ENCODE results near the gene NECTIN3. TPM values are rescaled to one million over a fixed set of nuclear protein-coding genes. Genes with fewer than 3 reads are reported as not detected.

NECTIN3 gene
- total RNA-seq, 1 experiment from 2014 or later, result 83.4 TPM

DNA sequence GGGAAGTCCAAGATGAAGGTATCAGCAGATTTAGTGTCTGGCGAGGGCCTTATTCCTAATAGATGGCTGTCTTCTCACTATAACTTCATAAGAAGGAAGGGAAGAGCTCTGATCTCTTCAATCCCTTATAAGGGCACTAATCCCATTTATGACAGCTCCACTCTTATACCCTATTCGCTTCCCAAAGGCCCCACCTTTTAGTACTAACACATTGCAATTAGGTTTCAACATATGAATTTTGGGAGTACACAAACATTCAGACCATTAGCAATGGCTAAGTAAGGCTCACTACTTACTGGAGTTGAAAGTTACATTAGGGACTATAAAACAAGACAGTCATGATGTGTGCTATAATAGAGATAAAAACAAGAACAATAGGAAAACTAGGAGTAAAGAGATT lies 118.9 kb downstream of the NECTIN3 start:
- H3K9me3 ChIP-seq (replicated peaks), result no peaks in the 10 kb centered on the region
- peaks cover 40% of the 10 kb centered on the region for H3K36me3 ChIP-seq
- H3K27ac ChIP-seq, result no peak overlapping the region
- H3K27me3 ChIP-seq (replicated peaks), result no peaks in the 10 kb centered on the region
- DNase-seq (ENCODE audit: low read depth in 1 of 2, low spot score in 2 of 2), result no peak
- H3K4me3 ChIP-seq, result no peak overlapping the region
- H3K4me1 ChIP-seq (replicated peaks), result no peaks in the 10 kb centered on the region

DNA sequence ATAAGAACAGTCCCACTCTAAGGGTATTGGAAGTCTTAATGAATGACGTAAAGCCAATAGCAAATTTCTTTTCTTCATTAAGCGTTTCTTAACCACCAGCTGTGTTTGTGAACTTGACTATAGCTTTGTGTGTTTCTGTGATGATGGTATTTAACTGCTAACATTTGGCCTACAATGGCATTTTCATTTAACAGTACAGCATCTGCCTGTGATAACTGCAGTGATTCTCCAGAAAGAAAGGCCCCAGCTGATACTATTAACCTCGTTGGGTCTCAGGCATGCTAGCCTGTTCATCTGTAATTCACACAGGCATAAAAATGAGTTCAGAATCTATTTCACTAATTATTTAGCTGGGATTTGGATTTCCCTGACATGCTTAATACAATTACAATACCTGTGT lies 121.9 kb downstream of the NECTIN3 start:
- Histone ChIP-seq H3K4me3 (no peak overlapping the region), H3K27me3 (replicated peaks) (no peaks in the 10 kb centered on the region), H3K27ac (no peak overlapping the region), H3K9me3 (replicated peaks) (no peaks in the 10 kb centered on the region), H3K4me1 (replicated peaks) (no peaks in the 10 kb centered on the region), H3K36me3 (peaks cover 50% of the 10 kb centered on the region)
- no peak for DNase-seq (ENCODE audit: low read depth in 1 of 2, low spot score in 2 of 2)

DNA sequence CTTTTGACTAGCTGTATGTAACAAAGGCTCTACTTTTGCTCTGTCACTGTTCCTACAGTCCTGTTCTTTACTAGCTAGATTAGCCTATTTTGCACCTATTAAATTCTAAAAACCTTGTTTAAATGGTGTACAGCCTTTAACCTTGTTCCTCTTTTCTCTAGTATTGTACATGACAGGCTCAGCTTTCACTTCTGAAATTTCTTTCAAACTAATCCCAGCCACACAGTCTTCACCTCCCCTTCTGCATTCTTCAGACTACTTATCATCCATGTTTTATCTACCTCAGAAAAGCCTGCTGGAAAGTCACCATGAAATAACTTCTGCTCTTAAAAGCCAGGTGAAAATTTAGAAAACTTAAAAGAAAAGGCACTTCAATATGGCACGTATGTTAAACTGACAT lies 122.4 kb downstream of the NECTIN3 start:
- DNase-seq (ENCODE audit: low read depth in 1 of 2, low spot score in 2 of 2), result no peak
- no peak overlapping the region for H3K4me3 ChIP-seq
- H3K4me1 ChIP-seq (replicated peaks), result no peaks in the 10 kb centered on the region
- no peaks in the 10 kb centered on the region for H3K9me3 ChIP-seq (replicated peaks)
- peaks cover 47% of the 10 kb centered on the region for H3K36me3 ChIP-seq
- no peaks in the 10 kb centered on the region for H3K27me3 ChIP-seq (replicated peaks)
- no peak overlapping the region for H3K27ac ChIP-seq

DNA sequence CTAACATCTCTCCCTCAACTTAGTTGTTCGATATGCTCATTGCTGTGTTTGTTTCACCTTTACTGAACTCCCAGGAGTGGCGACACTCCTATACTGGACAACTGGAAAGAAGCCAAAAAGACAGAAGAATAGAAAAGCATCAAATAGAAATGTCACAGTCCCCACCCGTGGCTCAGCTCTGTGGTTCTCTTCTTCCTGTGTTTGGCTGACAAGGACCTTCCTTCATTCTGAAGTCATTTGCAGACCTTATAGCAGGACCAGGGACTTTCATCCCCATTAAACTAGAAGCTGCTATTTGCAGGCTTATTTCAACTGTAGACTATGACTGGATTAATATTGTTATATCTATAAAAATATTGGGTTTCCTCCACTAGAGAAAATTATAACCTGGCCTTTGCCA lies 125.9 kb downstream of the NECTIN3 start:
- Histone ChIP-seq H3K27me3 (replicated peaks) (no peaks in the 10 kb centered on the region), H3K4me1 (replicated peaks) (no peaks in the 10 kb centered on the region), H3K36me3 (peaks cover 29% of the 10 kb centered on the region), H3K9me3 (replicated peaks) (no peaks in the 10 kb centered on the region), H3K4me3 (no peak overlapping the region), H3K27ac (no peak overlapping the region)
- DNase-seq (ENCODE audit: low read depth in 1 of 2, low spot score in 2 of 2), result no peak

DNA sequence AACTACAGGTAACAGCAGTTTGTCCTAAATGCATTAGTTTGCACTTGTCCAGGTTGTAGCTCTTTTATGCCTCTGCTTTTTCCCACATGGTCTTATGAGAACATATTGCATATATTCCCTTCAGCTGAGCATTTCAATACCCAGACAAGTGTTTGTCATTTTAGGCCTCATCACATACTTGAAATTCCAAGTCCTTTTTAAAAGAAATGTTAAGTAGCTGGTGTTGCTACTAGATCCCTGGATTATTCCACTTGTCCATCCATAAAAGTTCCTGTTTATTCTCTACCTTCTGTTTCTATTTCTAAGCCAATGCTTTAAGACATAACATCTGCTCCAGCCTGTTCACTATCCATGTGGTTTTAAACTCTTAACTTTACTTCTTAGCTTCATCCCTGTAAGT lies 128.4 kb downstream of the NECTIN3 start:
- DNase-seq (ENCODE audit: low read depth in 1 of 2, low spot score in 2 of 2), result no peak
- Histone ChIP-seq H3K27ac (no peak overlapping the region), H3K4me1 (replicated peaks) (no peaks in the 10 kb centered on the region)

DNA sequence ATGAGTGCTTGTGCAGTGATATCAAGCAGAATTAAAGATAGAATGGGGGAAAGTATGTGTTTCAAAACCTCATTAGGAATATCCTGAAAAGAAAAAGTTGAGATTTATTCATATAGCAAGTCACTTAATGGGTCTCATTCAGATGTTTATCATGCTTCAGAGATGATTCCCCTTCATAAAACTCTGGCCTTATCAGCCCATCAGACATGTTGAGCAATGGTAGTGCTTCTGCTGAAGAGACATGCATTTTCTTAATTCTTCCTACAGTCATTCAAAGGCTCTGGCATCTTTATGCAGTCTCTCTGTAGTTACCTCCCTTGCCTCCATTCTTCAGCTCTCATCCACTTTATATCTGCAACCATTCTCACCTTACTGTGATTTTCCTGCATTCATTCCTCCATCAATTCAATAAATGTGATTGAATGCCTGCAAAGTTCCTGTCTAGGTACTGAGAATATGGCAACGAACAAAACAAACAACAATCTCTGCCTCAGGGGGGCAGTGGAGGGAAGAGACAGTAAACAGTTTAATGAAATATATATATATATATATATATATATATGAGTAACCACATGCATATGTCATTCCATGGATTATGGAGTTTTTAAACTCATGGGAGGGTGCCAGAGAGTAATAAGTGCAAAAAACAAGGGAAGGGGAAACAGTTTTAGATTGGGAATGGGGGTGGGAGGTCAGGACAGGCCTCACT lies 138.5 kb downstream of the NECTIN3 start:
- Histone ChIP-seq H3K4me1 (replicated peaks) (no peaks in the 10 kb centered on the region), H3K27me3 (replicated peaks) (no peaks in the 10 kb centered on the region), H3K27ac (no peak overlapping the region), H3K4me3 (no peak overlapping the region), H3K9me3 (replicated peaks) (no peaks in the 10 kb centered on the region), H3K36me3 (no peaks in the 10 kb centered on the region)
- DNase-seq (ENCODE audit: low read depth in 1 of 2, low spot score in 2 of 2), result no peak

More for the DNA sequence above, 128.4 kb downstream of the NECTIN3 start:
- Histone ChIP-seq H3K4me3 (no peak overlapping the region), H3K9me3 (replicated peaks) (no peaks in the 10 kb centered on the region), H3K27me3 (replicated peaks) (no peaks in the 10 kb centered on the region), H3K36me3 (peaks cover 14% of the 10 kb centered on the region)

DNA sequence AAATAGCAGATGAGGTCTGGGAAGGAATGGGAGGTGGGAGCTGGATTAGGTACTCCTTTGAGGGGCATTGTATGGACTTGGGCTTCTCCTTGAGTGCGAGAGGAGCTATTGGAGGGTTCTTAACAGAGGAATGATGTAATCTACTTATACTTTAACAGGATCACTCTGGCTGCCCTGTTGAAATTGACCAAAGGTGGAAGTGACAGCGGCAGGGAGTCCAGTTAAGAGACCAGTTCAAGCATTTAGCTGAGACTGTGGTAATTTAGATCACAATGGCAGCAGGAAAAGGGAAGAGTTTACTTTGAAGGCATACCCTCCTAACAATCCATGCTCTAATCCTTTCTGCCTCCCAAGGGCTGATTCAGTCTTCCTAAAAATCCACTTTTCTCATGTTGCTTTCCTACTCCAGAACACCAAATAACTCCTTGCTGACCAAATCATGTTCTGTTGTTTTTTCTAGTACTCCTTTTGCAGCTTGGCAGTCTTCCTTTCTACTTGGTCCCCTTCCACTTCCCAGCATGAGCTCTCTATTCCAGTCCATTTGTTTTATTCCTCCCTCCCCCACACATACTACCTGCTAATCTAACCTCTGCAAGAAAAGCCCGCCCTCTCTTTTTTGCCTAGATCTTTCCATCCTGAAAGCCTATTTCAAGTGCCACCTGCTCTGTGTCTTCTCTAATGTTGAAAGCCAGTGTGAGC lies 139.4 kb downstream of the NECTIN3 start:
- no peaks in the 10 kb centered on the region for H3K27me3 ChIP-seq (replicated peaks)
- H3K27ac ChIP-seq, result no peak overlapping the region
- DNase-seq (ENCODE audit: low read depth in 1 of 2, low spot score in 2 of 2), result no peak
- no peak overlapping the region for H3K4me3 ChIP-seq
- H3K4me1 ChIP-seq (replicated peaks), result no peaks in the 10 kb centered on the region
- no peaks in the 10 kb centered on the region for H3K36me3 ChIP-seq
- no peaks in the 10 kb centered on the region for H3K9me3 ChIP-seq (replicated peaks)

DNA sequence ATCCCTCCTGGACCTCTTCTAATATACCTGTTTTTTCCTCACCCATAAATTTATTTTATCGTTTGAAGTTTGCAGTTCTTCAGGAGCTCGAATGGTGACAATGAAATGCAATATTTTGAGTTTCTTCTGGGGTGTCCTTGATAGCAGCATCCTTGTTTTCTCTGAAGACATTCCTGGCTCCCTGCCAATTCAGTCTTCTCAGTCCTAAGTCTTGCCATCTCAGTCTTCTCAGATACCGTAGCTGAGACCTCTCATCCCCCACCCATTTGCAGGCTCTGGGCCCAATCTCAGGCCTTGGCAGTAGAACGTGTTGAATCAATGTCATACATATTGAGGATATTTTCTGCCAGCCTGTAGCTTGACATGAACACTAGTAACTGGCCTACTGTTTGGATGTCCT lies 140.9 kb downstream of the NECTIN3 start:
- Histone ChIP-seq H3K9me3 (replicated peaks) (no peaks in the 10 kb centered on the region), H3K36me3 (no peaks in the 10 kb centered on the region), H3K27ac (no peak overlapping the region), H3K27me3 (replicated peaks) (no peaks in the 10 kb centered on the region), H3K4me3 (no peak overlapping the region), H3K4me1 (replicated peaks) (no peaks in the 10 kb centered on the region)
- no peak for DNase-seq (ENCODE audit: low read depth in 1 of 2, low spot score in 2 of 2)

DNA sequence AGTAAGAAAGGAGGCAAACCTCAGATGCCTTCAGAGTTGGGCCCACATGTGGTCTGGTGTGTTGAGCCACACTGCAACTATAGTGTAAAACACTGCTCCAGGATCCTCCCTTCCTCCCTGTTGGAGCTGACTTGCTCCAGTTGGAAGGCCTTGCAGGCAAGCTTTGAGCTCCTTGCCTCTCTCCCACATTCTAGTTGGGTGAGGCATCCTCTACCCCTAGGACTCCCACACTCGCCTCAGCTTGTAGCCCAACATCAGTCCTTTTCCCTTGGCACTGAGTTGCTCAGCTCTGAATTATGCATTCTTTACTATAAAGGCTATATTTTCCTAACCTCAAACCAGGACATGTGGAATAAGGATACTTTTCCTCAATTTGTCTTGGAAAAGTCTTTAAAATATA lies 143.9 kb downstream of the NECTIN3 start:
- DNase-seq (ENCODE audit: low read depth in 1 of 2, low spot score in 2 of 2), result no peak
- Histone ChIP-seq H3K27ac (no peak overlapping the region), H3K4me3 (no peak overlapping the region), H3K4me1 (replicated peaks) (no peaks in the 10 kb centered on the region), H3K9me3 (replicated peaks) (no peaks in the 10 kb centered on the region), H3K27me3 (replicated peaks) (no peaks in the 10 kb centered on the region), H3K36me3 (no peaks in the 10 kb centered on the region)

DNA sequence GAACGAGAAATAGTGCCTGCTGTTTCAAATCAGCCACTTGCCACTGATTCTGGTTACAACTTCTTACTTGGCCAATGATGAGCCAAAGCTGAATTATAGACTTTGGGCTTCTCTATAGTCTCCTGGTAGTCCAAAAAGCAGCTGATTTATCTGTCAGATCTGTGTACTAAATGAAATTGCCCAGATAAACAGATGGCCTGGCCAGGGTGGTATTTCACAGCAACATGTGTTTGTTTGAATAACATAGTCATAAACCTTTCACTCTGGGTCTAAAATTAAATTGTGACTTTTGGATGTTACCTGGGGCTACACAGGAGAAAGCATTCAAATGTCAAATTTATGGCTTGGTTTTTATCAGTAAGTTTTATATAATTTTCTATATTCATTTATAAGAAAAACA lies 147.0 kb downstream of the NECTIN3 start:
- no peaks in the 10 kb centered on the region for H3K36me3 ChIP-seq
- DNase-seq (ENCODE audit: low read depth in 1 of 2, low spot score in 2 of 2), result no peak
- no peaks in the 10 kb centered on the region for H3K27me3 ChIP-seq (replicated peaks)
- H3K27ac ChIP-seq, result no peak overlapping the region
- no peak overlapping the region for H3K4me3 ChIP-seq
- H3K9me3 ChIP-seq (replicated peaks), result no peaks in the 10 kb centered on the region
- H3K4me1 ChIP-seq (replicated peaks), result no peaks in the 10 kb centered on the region

DNA sequence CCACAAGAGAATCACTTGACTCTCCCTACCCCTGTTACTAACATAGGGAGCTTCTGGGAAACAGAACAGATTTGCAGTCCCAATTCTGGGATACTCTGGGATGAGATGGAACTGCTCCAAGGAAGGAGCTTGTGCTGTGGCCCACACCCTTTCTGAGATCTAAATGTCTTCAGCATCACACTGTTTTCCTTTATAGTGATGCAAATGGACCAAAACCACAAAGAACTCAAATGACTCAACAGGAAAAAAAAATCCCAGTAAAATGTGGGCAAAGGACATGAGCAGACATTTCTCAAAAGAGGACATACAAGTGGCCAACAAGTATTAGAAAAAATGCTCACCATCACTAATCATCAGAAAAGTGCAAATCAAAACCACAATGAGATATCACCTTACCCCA lies 155.6 kb downstream of the NECTIN3 start:
- H3K27ac ChIP-seq, result no peak overlapping the region
- H3K4me1 ChIP-seq (replicated peaks), result no peaks in the 10 kb centered on the region
- no peak for DNase-seq (ENCODE audit: low read depth in 1 of 2, low spot score in 2 of 2)

DNA sequence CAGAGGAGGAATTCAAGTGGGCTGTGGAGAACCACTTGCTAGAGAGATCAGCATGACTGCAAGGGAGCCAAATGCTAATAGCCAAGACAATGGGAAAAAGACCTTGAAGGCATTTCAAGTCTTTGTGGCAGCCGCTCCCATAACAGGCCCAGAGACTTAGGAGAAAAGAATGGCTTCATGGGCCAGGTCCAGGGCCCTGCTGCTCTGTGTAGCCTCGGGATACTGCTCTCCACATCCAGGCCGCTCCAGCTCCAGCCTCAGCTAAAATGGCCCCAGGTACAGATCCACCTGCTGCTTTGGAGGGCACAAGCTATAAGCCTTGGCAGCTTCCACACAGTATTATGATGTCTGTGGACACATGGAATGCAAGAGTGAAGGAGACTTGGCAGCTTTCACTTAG lies 157.7 kb downstream of the NECTIN3 start:
- H3K9me3 ChIP-seq (replicated peaks), result no peaks in the 10 kb centered on the region
- no peak overlapping the region for H3K4me3 ChIP-seq
- DNase-seq (ENCODE audit: low read depth in 1 of 2, low spot score in 2 of 2), result no peak
- H3K27me3 ChIP-seq (replicated peaks), result no peaks in the 10 kb centered on the region
- H3K36me3 ChIP-seq, result no peaks in the 10 kb centered on the region
- no peak overlapping the region for H3K27ac ChIP-seq
- H3K4me1 ChIP-seq (replicated peaks), result no peaks in the 10 kb centered on the region

More for the DNA sequence above, 155.6 kb downstream of the NECTIN3 start:
- H3K27me3 ChIP-seq (replicated peaks), result no peaks in the 10 kb centered on the region
- no peaks in the 10 kb centered on the region for H3K9me3 ChIP-seq (replicated peaks)
- H3K4me3 ChIP-seq, result no peak overlapping the region
- H3K36me3 ChIP-seq, result no peaks in the 10 kb centered on the region

DNA sequence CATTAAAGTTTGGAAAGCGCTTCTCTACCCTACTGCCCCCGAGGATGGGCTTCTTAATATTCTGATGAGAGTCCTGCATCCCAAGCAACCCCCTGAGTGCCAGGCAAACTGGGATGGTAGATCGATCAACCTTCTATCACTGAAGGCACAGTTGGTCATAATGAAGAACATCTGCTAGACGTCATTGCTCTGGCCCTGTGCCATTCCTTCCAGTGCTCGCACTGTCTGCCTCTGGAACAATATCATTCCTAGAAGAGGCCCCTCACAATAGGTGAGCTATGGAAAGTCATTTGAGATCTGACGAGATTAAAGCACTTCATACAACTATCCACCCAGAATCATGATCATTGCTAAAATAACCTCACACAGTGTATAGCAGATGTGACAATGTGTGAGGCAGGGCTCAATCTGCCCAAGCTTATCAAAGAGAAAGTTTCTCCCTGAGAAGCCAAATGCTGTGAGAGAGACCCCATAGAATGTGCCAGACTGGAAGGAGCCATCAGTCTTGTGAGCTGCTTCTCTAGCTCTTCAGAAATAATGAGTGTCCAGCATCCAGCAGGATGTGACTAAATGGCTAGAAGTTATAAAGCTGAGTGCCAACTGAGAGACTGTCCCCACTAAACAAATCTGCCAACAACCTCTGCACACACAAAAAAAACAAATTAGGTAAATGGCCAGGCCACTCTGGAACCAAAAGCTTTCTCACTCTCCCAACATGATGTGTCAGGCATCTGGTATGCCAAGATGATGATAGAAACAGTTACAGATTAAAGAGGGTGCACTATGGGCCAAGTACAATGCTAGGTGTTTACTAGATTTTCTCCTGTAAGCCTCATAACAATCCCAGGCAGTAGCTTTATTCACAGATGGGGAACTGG lies 165.5 kb downstream of the NECTIN3 start:
- Histone ChIP-seq H3K27me3 (replicated peaks) (no peaks in the 10 kb centered on the region), H3K27ac (peak overlapping the region; percentile 70), H3K9me3 (replicated peaks) (no peaks in the 10 kb centered on the region), H3K4me3 (no peak overlapping the region), H3K36me3 (no peaks in the 10 kb centered on the region), H3K4me1 (replicated peaks) (peaks cover 15% of the 10 kb centered on the region)
- peak in 1 of 2 experiments; percentile 44 for DNase-seq (ENCODE audit: low read depth in 1 of 2, low spot score in 2 of 2)

DNA sequence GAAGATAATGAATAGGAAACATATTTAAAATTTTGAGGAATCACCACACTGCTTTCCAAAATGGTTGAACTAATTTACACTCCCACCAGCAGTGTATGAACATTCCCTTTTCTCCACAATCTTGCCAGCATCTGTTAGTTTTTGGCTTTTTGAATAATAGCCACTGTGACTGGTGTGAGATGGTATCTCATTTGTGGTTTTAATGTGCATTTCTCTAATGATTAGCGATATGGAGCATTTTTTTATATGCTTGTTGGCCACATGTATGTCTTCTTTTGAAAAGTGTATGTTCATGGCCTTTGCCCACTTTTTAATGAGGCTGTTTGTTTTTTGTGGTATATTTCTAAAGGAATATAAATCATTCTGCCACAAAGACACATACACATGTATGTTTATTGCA lies 166.3 kb downstream of the NECTIN3 start:
- H3K27ac ChIP-seq, result peak overlapping the region; percentile 70; the same call in 1 of the 2 replicates

More for the DNA sequence above, 166.3 kb downstream of the NECTIN3 start:
- peaks cover 15% of the 10 kb centered on the region for H3K4me1 ChIP-seq (replicated peaks)
- no peak for DNase-seq (ENCODE audit: low read depth in 1 of 2, low spot score in 2 of 2)
- no peaks in the 10 kb centered on the region for H3K36me3 ChIP-seq
- no peaks in the 10 kb centered on the region for H3K27me3 ChIP-seq (replicated peaks)
- no peak overlapping the region for H3K4me3 ChIP-seq
- H3K9me3 ChIP-seq (replicated peaks), result no peaks in the 10 kb centered on the region
